K562 (cell line): ENCODE measurements around the gene ULK3. TPM values are rescaled to one million over a fixed set of nuclear protein-coding genes. Genes with fewer than 3 reads are reported as not detected.
A peak's percentile ranks its signal among the peaks of the same experiment; 100 is the strongest.

ENCODE experiments used
- C11orf30 ChIP-seq: fragments of 450-650 bp; IDR thresholded peaks from 2 replicates; pipeline ENCODE4 v1.6.1; 2016; ENCODE audit warnings: low read depth, mild to moderate bottlenecking
- E2F8 ChIP-seq: fragments of 450-650 bp; IDR thresholded peaks from 2 replicates; pipeline ENCODE4 v1.7.1; 2018; ENCODE audit warnings: mild to moderate bottlenecking, low read depth; ENCODE audit not compliant: partially characterized antibody
- HMG20B ChIP-seq: fragments of 250-450 bp; sonication (Bioruptor Pico); IDR thresholded peaks from 2 replicates; pipeline ENCODE4 v1.5.0; 2021; ENCODE audit warnings: mild to moderate bottlenecking
- HNRNPH1 ChIP-seq: fragments of 200-400 bp; formaldehyde crosslinking; optimal IDR thresholded peaks from 2 replicates; pipeline ENCODE3; 2017; ENCODE audit warnings: low read depth, mild to moderate bottlenecking, low read length, moderate library complexity
- NONO ChIP-seq, 2 experiments: fragments of 200-400 bp in 1 of 2; fragments of 450-650 bp in 1 of 2; formaldehyde crosslinking in 1 of 2; IDR thresholded peaks; 2 replicates each; pipeline ENCODE4 v1.6.1; 2017; ENCODE audit warnings: low read depth in 2 of 2, mild to moderate bottlenecking in 2 of 2, moderate library complexity in 2 of 2, low read length in 1 of 2
- PHB ChIP-seq: fragments of 250-450 bp; sonication (Bioruptor Pico); IDR thresholded peaks from 2 replicates; pipeline ENCODE4 v1.5.0; 2021
- POLR3A ChIP-seq: IDR thresholded peaks from 2 replicates; pipeline ENCODE4 v1.6.1; 2011; ENCODE audit warnings: borderline replicate concordance, mild to moderate bottlenecking, moderate library complexity; ENCODE audit not compliant: insufficient read length, insufficient read depth; ENCODE audit errors: extremely low read depth
- POLR3G ChIP-seq: IDR thresholded peaks from 2 replicates; pipeline ENCODE4 v1.6.1; 2011; ENCODE audit not compliant: insufficient read length, insufficient replicate concordance; ENCODE audit errors: extremely low read depth
- SIN3B ChIP-seq: fragments of 450-650 bp; IDR thresholded peaks from 2 replicates; pipeline ENCODE4 v1.6.1; 2017; ENCODE audit warnings: low read depth, mild to moderate bottlenecking, moderate library complexity
- STAG1 ChIP-seq: sonication (generic); formaldehyde crosslinking; IDR thresholded peaks from 2 replicates; pipeline ENCODE4 v1.5.0; 2020; ENCODE audit warnings: missing genetic modification reagents, borderline replicate concordance
- TCF7 ChIP-seq: sonication (generic); IDR thresholded peaks from 2 replicates; pipeline ENCODE4 v1.6.1; 2016; ENCODE audit warnings: antibody characterized with exemption, borderline replicate concordance
- ZNF282 ChIP-seq: sonication (generic); formaldehyde crosslinking; IDR thresholded peaks from 2 replicates; pipeline ENCODE4 v1.8.1; 2023; ENCODE audit warnings: missing genetic modification reagents
- polyA plus RNA-seq, 8 experiments: library from polyadenylated mRNA; depleted of rRNA in 4 of 8; stranded (reverse) in 5 of 8; unstranded in 3 of 8; fragments of >200 nt; fragmentation: Nextera tagmentation in 2 of 8; fragmentation: Illumina TruSeq in 1 of 8; extraction: Ambion mirVana in 2 of 8; extraction: Trizol in 1 of 8; gene quantifications; 2 replicates each; pipeline versions ENCODE4 v1.2.1 to v1.2.3, GENCODE V29; 2011 to 2014; ENCODE audit warnings: inconsistent platforms in 1 of 8, missing spikeins in 1 of 8
- total RNA-seq, 7 experiments: library from RNA; depleted of rRNA in 6 of 7; stranded (reverse); fragments of >200 nt in 6 of 7; fragmentation: Illumina TruSeq in 2 of 7; extraction: Trizol in 2 of 7; gene quantifications; 2 replicates each; pipeline versions ENCODE4 v1.2.1 to v1.2.3, GENCODE V29; 2011 to 2021; ENCODE audit warnings: low replicate concordance in 1 of 7
- TF ChIP-seq, protein P1 (sequence below), 2 experiments: fragments of 450-650 bp; IDR thresholded peaks; 2 replicates each; pipeline ENCODE4 v1.6.1; 2018; ENCODE audit warnings: mild to moderate bottlenecking in 2 of 2, low read depth in 1 of 2; ENCODE audit not compliant: partially characterized antibody in 2 of 2
- TF ChIP-seq, protein P2 (sequence below): conservative IDR thresholded peaks from 2 replicates; pipeline ENCODE4 v1.6.1; 2011; ENCODE audit warnings: low read depth, mild to moderate bottlenecking, low read length; ENCODE audit not compliant: control insufficient read depth
- TF ChIP-seq, protein P3 (sequence below), 2 experiments: IDR thresholded peaks in 1 of 2; conservative IDR thresholded peaks in 1 of 2; 2 replicates each; pipeline ENCODE4 v1.6.1; 2016; ENCODE audit warnings: low read depth in 2 of 2, mild to moderate bottlenecking in 1 of 2, missing compliant biosample characterization in 1 of 2, missing genetic modification characterization in 1 of 2, moderate library complexity in 1 of 2

The ULK3 gene
- total and polyA plus RNA-seq, 9 of the 15 experiments (the other 6 are each of a cell fraction or from before 2014, with no cell fraction given): 0.68 to 68.0 (median 34.9) TPM

DNA sequence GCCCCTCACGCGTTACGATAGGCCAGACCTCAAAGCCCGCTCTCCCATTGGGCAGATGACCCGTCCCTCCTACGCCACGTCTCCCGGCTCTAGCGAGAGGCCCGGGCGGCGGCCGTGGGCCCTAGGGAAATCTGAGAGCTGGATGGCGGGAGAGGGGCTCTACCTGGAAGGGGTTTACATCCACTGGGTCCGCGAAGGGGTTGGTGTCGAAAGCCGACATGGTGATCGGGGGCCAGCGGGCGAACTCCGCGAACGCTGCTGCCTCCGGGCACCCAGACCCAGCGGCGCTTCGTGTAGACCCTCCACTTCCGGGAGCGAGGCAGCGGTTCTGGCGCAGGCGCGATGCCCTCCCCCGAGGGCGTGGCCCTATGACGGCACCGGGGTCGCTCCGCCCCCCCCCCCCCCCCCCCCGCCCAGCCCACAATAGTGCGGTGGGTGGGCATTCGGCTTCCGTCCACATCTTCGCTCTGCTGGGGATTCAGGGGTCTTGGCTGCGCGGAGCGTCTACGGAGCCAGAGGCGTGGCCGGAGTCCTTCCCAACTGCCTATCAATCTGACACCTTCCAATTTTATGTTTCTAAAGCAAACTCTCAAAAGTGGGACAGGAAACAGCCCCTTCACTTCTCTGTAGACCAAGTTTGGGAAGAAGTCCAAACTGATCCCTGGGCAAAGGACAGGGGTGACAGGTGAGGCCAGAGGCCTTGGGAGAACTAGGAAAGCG is 30.2 kb upstream of the ULK3 start, which contains the start of gene SCAMP2 (continued):
- TF ChIP-seq, protein P1, sequence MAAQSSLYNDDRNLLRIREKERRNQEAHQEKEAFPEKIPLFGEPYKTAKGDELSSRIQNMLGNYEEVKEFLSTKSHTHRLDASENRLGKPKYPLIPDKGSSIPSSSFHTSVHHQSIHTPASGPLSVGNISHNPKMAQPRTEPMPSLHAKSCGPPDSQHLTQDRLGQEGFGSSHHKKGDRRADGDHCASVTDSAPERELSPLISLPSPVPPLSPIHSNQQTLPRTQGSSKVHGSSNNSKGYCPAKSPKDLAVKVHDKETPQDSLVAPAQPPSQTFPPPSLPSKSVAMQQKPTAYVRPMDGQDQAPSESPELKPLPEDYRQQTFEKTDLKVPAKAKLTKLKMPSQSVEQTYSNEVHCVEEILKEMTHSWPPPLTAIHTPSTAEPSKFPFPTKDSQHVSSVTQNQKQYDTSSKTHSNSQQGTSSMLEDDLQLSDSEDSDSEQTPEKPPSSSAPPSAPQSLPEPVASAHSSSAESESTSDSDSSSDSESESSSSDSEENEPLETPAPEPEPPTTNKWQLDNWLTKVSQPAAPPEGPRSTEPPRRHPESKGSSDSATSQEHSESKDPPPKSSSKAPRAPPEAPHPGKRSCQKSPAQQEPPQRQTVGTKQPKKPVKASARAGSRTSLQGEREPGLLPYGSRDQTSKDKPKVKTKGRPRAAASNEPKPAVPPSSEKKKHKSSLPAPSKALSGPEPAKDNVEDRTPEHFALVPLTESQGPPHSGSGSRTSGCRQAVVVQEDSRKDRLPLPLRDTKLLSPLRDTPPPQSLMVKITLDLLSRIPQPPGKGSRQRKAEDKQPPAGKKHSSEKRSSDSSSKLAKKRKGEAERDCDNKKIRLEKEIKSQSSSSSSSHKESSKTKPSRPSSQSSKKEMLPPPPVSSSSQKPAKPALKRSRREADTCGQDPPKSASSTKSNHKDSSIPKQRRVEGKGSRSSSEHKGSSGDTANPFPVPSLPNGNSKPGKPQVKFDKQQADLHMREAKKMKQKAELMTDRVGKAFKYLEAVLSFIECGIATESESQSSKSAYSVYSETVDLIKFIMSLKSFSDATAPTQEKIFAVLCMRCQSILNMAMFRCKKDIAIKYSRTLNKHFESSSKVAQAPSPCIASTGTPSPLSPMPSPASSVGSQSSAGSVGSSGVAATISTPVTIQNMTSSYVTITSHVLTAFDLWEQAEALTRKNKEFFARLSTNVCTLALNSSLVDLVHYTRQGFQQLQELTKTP (IDR thresholded peaks at IDR 0.05; ENCODE audit: low read depth in 1 of 2, partially characterized antibody in 2 of 2): peak in 1 of 2 experiments; percentile 40
- TF ChIP-seq HNRNPH1 (no peak), POLR3A (no peak), HMG20B (no peak), E2F8 (peak; percentile 72), STAG1 (no peak), POLR3G (no peak), TCF7 (no peak), ZNF282 (CRISPR knock-in tag) (no peak), SIN3B (peak; percentile 53; the same call in 1 of the 2 replicates), PHB (CRISPR knock-in tag) (no peak), C11orf30 (peak; percentile 67; the same call in 1 of the 2 replicates), NONO (IDR thresholded peaks at IDR 0.05; ENCODE audit: low read depth in 2 of 2, low read length in 1 of 2) (no peak)
- TF ChIP-seq, protein P2, sequence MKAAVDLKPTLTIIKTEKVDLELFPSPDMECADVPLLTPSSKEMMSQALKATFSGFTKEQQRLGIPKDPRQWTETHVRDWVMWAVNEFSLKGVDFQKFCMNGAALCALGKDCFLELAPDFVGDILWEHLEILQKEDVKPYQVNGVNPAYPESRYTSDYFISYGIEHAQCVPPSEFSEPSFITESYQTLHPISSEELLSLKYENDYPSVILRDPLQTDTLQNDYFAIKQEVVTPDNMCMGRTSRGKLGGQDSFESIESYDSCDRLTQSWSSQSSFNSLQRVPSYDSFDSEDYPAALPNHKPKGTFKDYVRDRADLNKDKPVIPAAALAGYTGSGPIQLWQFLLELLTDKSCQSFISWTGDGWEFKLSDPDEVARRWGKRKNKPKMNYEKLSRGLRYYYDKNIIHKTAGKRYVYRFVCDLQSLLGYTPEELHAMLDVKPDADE: no peak
- TF ChIP-seq, protein P3, sequence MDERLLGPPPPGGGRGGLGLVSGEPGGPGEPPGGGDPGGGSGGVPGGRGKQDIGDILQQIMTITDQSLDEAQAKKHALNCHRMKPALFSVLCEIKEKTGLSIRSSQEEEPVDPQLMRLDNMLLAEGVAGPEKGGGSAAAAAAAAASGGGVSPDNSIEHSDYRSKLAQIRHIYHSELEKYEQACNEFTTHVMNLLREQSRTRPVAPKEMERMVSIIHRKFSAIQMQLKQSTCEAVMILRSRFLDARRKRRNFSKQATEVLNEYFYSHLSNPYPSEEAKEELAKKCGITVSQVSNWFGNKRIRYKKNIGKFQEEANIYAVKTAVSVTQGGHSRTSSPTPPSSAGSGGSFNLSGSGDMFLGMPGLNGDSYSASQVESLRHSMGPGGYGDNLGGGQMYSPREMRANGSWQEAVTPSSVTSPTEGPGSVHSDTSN (CRISPR knock-in tag; IDR thresholded peaks at IDR 0.05; ENCODE audit: low read depth): peak; percentile 90
- TF ChIP-seq, protein P3 (tag; conservative IDR thresholded peaks at IDR 0.05; ENCODE audit: low read depth): peak; percentile 98
